HFFc6 (cell line): Measurements from ENCODE around the gene SAMD1. TPM values are rescaled to one million over a fixed set of nuclear protein-coding genes. Genes with fewer than 3 reads are reported as not detected.
A peak's percentile ranks its signal among the peaks of the same experiment; 100 is the strongest.

Experiments used
- DNase-seq: peaks from one replicate; pipeline ENCODE4 v3.0.0-alpha.2; 2018
- H3K27ac Mint-ChIP-seq: 2 replicates; pipeline ENCODE4 v1.8.0; 2020; ENCODE audit warnings: mild to moderate bottlenecking, mixed read lengths
- H3K27me3 Mint-ChIP-seq: 2 replicates; pipeline ENCODE4 v1.8.0; 2021; ENCODE audit warnings: mild to moderate bottlenecking, moderate library complexity, mixed read lengths; ENCODE audit not compliant: insufficient read depth
- H3K36me3 Mint-ChIP-seq: 2 replicates; pipeline ENCODE4 v1.8.0; 2021; ENCODE audit warnings: low read depth, mixed read lengths
- H3K4me1 Mint-ChIP-seq: 2 replicates; pipeline ENCODE4 v1.8.0; 2020; ENCODE audit warnings: low read depth, mixed read lengths
- H3K4me3 Mint-ChIP-seq: 2 replicates; pipeline ENCODE4 v1.8.0; 2020; ENCODE audit warnings: mild to moderate bottlenecking, moderate library complexity, mixed read lengths
- H3K9me3 Mint-ChIP-seq: 2 replicates; pipeline ENCODE4 v1.8.0; 2020; ENCODE audit warnings: mild to moderate bottlenecking, mixed read lengths
- total RNA-seq, 6 experiments: library from RNA; stranded (reverse); fragmentation: NEBNext Ultra II Directional; extraction: Animal tissue kit (Norgen Biotek cat#: 25700); gene quantifications; 2 replicates in 1 of 6; 3 replicates in 5 of 6; pipeline ENCODE4 v1.2.3, GENCODE V29; 2021
- TF ChIP-seq, protein P1 (sequence below): fragments of 200-600 bp; sonication (generic); IDR thresholded peaks from 2 replicates; pipeline ENCODE4 v1.5.0; 2021; ENCODE audit warnings: antibody characterized with exemption, mild to moderate bottlenecking

The SAMD1 gene
- total RNA-seq, 6 experiments from 2014 or later = 33.0 to 48.6 (median 35.9) TPM

DNA sequence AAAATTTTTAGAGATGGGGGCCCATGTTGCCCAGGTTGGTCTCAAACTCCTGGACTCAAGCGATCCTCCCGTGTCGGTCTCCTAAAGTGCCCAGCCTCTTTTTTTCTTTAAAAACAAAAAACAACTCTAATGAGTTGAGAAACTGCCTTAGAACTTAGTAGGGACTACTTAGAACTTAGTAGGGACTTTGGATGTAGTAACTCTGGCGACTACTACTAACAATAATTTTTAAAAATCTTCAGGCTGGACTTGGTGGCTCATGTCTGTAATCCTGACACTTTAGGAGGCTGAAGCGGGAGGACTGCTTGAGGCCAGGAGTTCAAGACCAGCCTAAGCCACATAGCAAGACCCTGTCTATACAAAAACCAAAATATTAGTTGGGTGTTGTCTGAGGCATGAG lies 4.5 kb downstream of the SAMD1 start:
- TF ChIP-seq, protein P1, sequence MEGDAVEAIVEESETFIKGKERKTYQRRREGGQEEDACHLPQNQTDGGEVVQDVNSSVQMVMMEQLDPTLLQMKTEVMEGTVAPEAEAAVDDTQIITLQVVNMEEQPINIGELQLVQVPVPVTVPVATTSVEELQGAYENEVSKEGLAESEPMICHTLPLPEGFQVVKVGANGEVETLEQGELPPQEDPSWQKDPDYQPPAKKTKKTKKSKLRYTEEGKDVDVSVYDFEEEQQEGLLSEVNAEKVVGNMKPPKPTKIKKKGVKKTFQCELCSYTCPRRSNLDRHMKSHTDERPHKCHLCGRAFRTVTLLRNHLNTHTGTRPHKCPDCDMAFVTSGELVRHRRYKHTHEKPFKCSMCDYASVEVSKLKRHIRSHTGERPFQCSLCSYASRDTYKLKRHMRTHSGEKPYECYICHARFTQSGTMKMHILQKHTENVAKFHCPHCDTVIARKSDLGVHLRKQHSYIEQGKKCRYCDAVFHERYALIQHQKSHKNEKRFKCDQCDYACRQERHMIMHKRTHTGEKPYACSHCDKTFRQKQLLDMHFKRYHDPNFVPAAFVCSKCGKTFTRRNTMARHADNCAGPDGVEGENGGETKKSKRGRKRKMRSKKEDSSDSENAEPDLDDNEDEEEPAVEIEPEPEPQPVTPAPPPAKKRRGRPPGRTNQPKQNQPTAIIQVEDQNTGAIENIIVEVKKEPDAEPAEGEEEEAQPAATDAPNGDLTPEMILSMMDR = no peak
- no peak for DNase-seq
- no peaks in the 10 kb centered on the region; the same call in 1 of the 2 replicates for H3K27me3 Mint-ChIP-seq
- H3K4me1 Mint-ChIP-seq = peaks cover 15% of the 10 kb centered on the region
- peaks cover 4% of the 10 kb centered on the region for H3K36me3 Mint-ChIP-seq
- no peak overlapping the region for H3K4me3 Mint-ChIP-seq
- no peak overlapping the region for H3K27ac Mint-ChIP-seq
- H3K9me3 Mint-ChIP-seq = no peaks in the 10 kb centered on the region

DNA sequence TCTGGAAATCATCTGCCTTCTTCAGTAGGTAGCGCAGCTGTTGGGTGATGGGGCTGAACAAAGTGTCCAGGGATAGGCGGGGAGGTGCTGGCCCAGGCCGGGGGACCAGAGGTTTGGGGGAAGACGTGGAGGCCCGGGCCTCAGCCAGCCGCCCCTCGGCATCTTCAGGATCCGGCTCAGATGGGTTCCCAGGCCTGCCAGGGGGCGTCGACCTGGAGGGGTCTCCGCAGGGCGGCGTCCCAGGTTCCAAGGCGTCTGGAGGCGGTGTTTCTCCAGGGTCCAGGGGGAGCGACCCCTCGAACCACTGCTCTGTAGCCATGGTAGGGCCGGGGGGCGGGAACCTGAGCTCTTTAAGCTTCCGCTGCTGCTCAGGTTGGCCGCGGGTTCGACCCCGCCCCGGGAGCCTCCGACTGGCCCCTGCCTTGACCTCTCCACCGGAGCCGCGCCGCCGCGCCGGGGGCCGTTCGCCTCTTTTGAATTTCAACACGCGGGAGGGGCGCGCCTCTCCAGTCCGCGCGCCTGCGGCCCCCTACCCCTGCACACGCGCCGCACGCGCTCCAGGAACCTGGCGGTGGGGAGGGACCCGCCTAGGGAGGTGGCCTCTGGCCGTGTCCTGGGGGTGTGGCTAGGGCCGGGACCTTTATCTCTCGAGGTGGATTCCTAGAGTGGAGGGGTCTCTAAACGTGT lies 5.1 kb downstream of the SAMD1 start, which contains the start of gene C19orf67:
TSS of gene C19orf67 (minus strand) at position 475 of the 687 bp plus-strand sequence. CDS start at position 319, 156 bp downstream.
- TF ChIP-seq, protein P1 = no peak
- H3K4me3 Mint-ChIP-seq = no peak within 1 kb of the TSS
- no peaks in the 10 kb centered on the region; the same call in 1 of the 2 replicates for H3K27me3 Mint-ChIP-seq
- peaks cover 4% of the 10 kb centered on the region for H3K36me3 Mint-ChIP-seq
- H3K27ac Mint-ChIP-seq = no peak within 1 kb of the TSS
- no peaks in the 10 kb centered on the region for H3K9me3 Mint-ChIP-seq
- peaks cover 16% of the 10 kb centered on the region for H3K4me1 Mint-ChIP-seq
- DNase-seq = no peak

- Mint-ChIP-seq H3K36me3 (no peaks in the 10 kb centered on the region), H3K9me3 (no peaks in the 10 kb centered on the region), H3K4me3 (peak overlapping the region; percentile 96), H3K27ac (peak overlapping the region; percentile 91), H3K27me3 (no peaks in the 10 kb centered on the region; the same call in 1 of the 2 replicates), H3K4me1 (peaks cover 16% of the 10 kb centered on the region)
- TF ChIP-seq, protein P1 = no peak
- DNase-seq = no peak
These were observed 7.9 kb downstream of the SAMD1 start for GRCh38 chr19:14082675-14082960.

- Mint-ChIP-seq H3K27ac (peak overlapping the region; percentile 91), H3K4me1 (peaks cover 16% of the 10 kb centered on the region), H3K4me3 (peak overlapping the region; percentile 96), H3K27me3 (no peaks in the 10 kb centered on the region; the same call in 1 of the 2 replicates), H3K36me3 (no peaks in the 10 kb centered on the region), H3K9me3 (no peaks in the 10 kb centered on the region)
- TF ChIP-seq, protein P1 = no peak
- no peak for DNase-seq
These were observed 8.5 kb downstream of the SAMD1 start for GRCh38 chr19:14081797-14082674.

DNA sequence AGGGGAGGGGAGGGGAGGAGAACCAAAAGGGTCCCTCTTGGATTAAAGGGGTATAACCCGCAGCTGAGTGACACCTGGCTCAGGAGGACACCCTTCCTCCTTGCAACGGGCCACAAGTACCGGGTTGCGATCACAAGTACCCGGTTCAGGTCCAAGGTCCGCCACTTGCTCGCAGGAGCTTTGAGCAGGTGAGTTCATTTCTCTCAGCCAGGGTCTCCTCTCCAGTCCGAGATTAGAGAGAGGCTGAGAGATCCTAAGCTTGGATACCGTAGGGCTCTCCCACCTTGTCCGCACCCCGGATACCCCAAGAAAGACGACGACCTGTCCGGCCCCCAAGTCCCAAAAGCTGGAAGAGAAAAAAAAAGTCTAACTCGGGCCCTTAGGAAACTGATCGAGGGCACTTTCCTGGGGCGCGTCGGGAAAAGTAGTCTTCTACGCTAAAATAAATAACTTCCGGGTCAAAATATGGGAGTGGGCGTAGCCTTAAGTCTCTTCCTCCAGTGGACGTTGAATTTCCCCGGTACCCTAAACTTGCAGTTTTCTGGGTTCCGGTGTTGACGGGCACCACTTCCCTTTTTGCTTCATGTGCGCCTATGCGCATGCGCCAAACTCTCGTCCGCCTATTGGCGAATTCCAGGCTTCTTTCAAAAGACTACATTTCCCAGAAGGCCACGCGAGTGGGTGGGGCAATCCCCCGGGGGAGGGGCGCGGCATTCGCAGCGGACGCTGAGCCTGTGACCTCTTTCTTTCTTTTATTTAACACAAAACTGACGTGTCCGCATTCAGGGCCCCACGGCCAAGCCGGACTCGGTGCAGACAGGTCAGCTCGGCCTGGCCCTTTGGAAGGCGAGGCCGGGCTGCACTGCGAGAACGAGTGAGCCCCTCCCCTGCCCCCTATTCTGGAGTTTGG lies 9.4 kb downstream of the SAMD1 start:
- Mint-ChIP-seq H3K4me3 (peak overlapping the region; percentile 96), H3K27ac (peak overlapping the region; percentile 91), H3K36me3 (no peaks in the 10 kb centered on the region), H3K27me3 (no peaks in the 10 kb centered on the region; the same call in 1 of the 2 replicates), H3K4me1 (peaks cover 16% of the 10 kb centered on the region), H3K9me3 (no peaks in the 10 kb centered on the region)
- peak; percentile 100 for DNase-seq
- TF ChIP-seq, protein P1 = no peak
